HG02938 (cell line): ENCODE measurements around the gene MATR3.
"Not testable (repeated sequence)": the region's sequence is repeated elsewhere in the genome, so short reads cannot be mapped to it uniquely, and the experiment has no call there.

ENCODE experiments used
- ATAC-seq: cut with Tn5 transposase; IDR thresholded peaks from one replicate; pipeline ENCODE4 v1.9.1; 2021; ENCODE audit warnings: mild to moderate bottlenecking, moderate library complexity; ENCODE audit not compliant: unreplicated experiment

Gene MATR3

GRCh38 chr5:139293507-139294373 is at the start of gene MATR3:
TSS of gene MATR3 (plus strand) at chr5:139293740. CDS start at chr5:139307416, 13,676 bp downstream.
- ATAC-seq = peak; percentile 64

GRCh38 chr5:139245637-139246339 is 47.8 kb upstream of the MATR3 start:
- no peak for ATAC-seq

GRCh38 chr5:139246394-139246793 is 47.1 kb upstream of the MATR3 start:
- no peak for ATAC-seq

- ATAC-seq = no peak
These were observed 44.6 kb upstream of the MATR3 start for GRCh38 chr5:139248826-139249453.

GRCh38 chr5:139251281-139251687 is 42.3 kb upstream of the MATR3 start:
- no peak for ATAC-seq

GRCh38 chr5:139251695-139252288 is 41.7 kb upstream of the MATR3 start:
- ATAC-seq = no peak

- no peak for ATAC-seq
These were observed 40.4 kb upstream of the MATR3 start for GRCh38 chr5:139253115-139253514.

- ATAC-seq = no peak
These were observed 36.7 kb upstream of the MATR3 start for GRCh38 chr5:139256820-139257219.

- ATAC-seq = no peak
These were observed 31.3 kb upstream of the MATR3 start for GRCh38 chr5:139262059-139262741.

GRCh38 chr5:139262742-139263445 is 30.6 kb upstream of the MATR3 start:
- ATAC-seq = peak; percentile 59

- ATAC-seq = no peak
These were observed 30.0 kb upstream of the MATR3 start for GRCh38 chr5:139263536-139263935.

GRCh38 chr5:139263946-139264345 is 29.6 kb upstream of the MATR3 start:
- no peak for ATAC-seq

- no peak for ATAC-seq
These were observed 28.5 kb upstream of the MATR3 start for GRCh38 chr5:139265001-139265400.

GRCh38 chr5:139266236-139266635 is 27.3 kb upstream of the MATR3 start:
- no peak for ATAC-seq

- no peak for ATAC-seq
These were observed 26.1 kb upstream of the MATR3 start for GRCh38 chr5:139267481-139267880.

GRCh38 chr5:139268364-139269202 is 25.0 kb upstream of the MATR3 start:
- no peak for ATAC-seq

- not testable (repeated sequence) for ATAC-seq
These were observed 22.8 kb upstream of the MATR3 start for GRCh38 chr5:139270718-139271117.

- no peak for ATAC-seq
These were observed 22.1 kb upstream of the MATR3 start for GRCh38 chr5:139271201-139272027.
